ENCODE data around the gene KRT84.

Gene KRT84

DNA sequence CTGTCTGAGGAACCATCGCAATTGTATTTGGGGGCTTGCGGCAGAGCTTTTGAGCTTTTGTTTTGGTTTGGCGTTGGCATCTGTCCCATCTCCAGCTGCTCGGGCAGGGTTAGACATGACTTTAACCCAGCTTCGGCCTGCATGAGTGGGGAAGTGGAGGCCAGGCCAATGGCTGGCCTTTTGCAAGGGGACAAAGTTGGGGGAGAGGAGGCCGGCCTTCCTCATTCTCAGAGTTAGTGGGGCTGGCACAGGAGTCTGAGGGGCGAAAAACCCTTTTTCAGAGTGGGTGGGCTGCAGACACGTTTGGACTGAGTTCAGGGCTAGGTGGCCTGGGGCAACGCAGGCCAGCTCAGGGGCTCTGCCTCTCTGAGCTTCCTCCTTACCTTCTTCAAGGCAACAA lies 15.5 kb upstream of the KRT84 start:
- DNase-seq (ENCODE audit: low read depth in 1 of 2, low spot score in 1 of 2), result no peak
- H3K27ac ChIP-seq (replicated peaks), result no peak overlapping the region
- TF ChIP-seq GABPA (IDR thresholded peaks at IDR 0.05; ENCODE audit: low read depth) (no peak), SPI1 (IDR thresholded peaks at IDR 0.05; ENCODE audit: borderline replicate concordance, low read depth) (no peak), POLR2AphosphoS5 (IDR thresholded peaks at IDR 0.05; ENCODE audit: low read depth) (no peak)
- TF ChIP-seq, protein P1, sequence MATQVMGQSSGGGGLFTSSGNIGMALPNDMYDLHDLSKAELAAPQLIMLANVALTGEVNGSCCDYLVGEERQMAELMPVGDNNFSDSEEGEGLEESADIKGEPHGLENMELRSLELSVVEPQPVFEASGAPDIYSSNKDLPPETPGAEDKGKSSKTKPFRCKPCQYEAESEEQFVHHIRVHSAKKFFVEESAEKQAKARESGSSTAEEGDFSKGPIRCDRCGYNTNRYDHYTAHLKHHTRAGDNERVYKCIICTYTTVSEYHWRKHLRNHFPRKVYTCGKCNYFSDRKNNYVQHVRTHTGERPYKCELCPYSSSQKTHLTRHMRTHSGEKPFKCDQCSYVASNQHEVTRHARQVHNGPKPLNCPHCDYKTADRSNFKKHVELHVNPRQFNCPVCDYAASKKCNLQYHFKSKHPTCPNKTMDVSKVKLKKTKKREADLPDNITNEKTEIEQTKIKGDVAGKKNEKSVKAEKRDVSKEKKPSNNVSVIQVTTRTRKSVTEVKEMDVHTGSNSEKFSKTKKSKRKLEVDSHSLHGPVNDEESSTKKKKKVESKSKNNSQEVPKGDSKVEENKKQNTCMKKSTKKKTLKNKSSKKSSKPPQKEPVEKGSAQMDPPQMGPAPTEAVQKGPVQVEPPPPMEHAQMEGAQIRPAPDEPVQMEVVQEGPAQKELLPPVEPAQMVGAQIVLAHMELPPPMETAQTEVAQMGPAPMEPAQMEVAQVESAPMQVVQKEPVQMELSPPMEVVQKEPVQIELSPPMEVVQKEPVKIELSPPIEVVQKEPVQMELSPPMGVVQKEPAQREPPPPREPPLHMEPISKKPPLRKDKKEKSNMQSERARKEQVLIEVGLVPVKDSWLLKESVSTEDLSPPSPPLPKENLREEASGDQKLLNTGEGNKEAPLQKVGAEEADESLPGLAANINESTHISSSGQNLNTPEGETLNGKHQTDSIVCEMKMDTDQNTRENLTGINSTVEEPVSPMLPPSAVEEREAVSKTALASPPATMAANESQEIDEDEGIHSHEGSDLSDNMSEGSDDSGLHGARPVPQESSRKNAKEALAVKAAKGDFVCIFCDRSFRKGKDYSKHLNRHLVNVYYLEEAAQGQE (IDR thresholded peaks at IDR 0.05; ENCODE audit: insufficient replicate concordance, low read depth), result no peak
- TF ChIP-seq, protein P2, sequence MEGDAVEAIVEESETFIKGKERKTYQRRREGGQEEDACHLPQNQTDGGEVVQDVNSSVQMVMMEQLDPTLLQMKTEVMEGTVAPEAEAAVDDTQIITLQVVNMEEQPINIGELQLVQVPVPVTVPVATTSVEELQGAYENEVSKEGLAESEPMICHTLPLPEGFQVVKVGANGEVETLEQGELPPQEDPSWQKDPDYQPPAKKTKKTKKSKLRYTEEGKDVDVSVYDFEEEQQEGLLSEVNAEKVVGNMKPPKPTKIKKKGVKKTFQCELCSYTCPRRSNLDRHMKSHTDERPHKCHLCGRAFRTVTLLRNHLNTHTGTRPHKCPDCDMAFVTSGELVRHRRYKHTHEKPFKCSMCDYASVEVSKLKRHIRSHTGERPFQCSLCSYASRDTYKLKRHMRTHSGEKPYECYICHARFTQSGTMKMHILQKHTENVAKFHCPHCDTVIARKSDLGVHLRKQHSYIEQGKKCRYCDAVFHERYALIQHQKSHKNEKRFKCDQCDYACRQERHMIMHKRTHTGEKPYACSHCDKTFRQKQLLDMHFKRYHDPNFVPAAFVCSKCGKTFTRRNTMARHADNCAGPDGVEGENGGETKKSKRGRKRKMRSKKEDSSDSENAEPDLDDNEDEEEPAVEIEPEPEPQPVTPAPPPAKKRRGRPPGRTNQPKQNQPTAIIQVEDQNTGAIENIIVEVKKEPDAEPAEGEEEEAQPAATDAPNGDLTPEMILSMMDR (IDR thresholded peaks at IDR 0.05; ENCODE audit: insufficient read depth, low read length), result no peak
- H3K4me3 ChIP-seq (replicated peaks; ENCODE audit: insufficient read depth, low read length), result no peak overlapping the region
- no peaks in the 10 kb centered on the region for H3K27me3 ChIP-seq (ENCODE audit: insufficient read depth, poor library complexity, severe bottlenecking)

DNA sequence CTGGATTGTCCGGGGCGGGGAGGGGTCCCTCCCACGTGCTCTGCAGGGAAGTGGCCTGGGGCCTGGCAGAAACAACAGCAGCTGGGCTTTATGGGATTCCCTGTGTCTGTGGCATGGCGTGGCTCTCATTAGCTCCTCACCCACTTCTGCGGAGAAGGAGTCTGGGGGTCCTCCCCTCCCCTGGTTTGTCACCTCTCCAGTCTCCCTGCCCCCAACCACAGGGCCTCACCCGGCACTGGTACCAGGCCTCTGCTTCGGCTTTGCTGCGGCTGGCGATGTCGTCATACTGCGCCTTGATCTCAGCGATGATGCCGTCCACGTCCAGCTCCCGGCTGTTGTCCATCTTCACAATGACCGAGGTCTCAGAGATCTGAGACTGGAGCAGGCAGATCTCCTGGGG lies 14.3 kb upstream of the KRT84 start:
- no peak overlapping the region for H3K4me3 ChIP-seq (replicated peaks; ENCODE audit: insufficient read depth, low read length)
- TF ChIP-seq GABPA (IDR thresholded peaks at IDR 0.05; ENCODE audit: low read depth) (no peak), SPI1 (IDR thresholded peaks at IDR 0.05; ENCODE audit: borderline replicate concordance, low read depth) (no peak), POLR2AphosphoS5 (IDR thresholded peaks at IDR 0.05; ENCODE audit: low read depth) (no peak)
- TF ChIP-seq, protein P2 (IDR thresholded peaks at IDR 0.05; ENCODE audit: insufficient read depth, low read length), result no peak
- no peak for DNase-seq (ENCODE audit: low read depth in 1 of 2, low spot score in 1 of 2)
- no peak overlapping the region for H3K27ac ChIP-seq (replicated peaks)
- no peaks in the 10 kb centered on the region for H3K27me3 ChIP-seq (ENCODE audit: insufficient read depth, poor library complexity, severe bottlenecking)

DNA sequence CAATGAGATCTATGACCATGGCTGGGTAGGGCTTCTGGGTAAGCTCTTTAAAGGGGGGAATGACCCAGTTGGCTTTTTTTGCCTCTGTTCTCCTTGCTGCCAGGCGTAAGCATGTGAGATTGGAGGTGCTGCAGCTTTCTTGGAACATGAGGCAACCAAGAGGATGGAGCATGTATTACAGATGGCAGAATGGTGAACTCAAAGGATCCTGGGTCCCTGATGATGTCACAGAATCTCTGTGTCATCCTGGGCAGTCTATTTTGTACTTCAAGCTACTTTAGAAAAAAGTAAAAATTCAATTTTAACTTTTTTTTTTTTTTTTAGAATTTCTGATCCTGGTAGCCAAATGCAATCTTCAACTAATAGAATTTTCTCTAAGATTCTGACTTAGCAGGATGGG lies 12.7 kb upstream of the KRT84 start:
- no peak overlapping the region for H3K4me3 ChIP-seq (replicated peaks; ENCODE audit: insufficient read depth, low read length)
- H3K27me3 ChIP-seq (ENCODE audit: insufficient read depth, poor library complexity, severe bottlenecking), result no peaks in the 10 kb centered on the region
- no peak for DNase-seq (ENCODE audit: low read depth in 1 of 2, low spot score in 1 of 2)
- H3K27ac ChIP-seq (replicated peaks), result no peak overlapping the region
- TF ChIP-seq, protein P2 (IDR thresholded peaks at IDR 0.05; ENCODE audit: insufficient read depth, low read length), result no peak
- TF ChIP-seq, protein P1 (IDR thresholded peaks at IDR 0.05; ENCODE audit: insufficient replicate concordance, low read depth), result no peak
- TF ChIP-seq SPI1 (IDR thresholded peaks at IDR 0.05; ENCODE audit: borderline replicate concordance, low read depth) (no peak), POLR2AphosphoS5 (IDR thresholded peaks at IDR 0.05; ENCODE audit: low read depth) (no peak), GABPA (IDR thresholded peaks at IDR 0.05; ENCODE audit: low read depth) (no peak)

DNA sequence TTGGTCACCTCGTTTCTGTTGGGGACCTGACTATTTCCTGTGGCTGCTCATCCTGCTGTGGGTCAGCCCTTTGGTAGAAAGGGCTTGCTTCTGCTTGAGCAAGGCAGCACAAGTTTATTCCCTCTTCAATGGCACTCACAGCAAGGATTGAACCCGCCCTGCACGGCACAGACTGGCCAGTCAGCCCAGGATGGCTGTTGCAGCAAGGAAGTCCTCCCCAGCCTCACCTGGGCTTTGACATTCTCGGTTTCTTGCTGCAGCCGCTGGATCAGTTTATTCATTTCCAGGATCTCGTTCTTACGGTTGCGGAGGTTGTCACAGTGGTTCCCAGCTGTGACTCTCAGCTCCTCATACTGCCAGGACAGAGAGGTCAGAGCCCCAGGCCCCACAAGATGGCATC lies 11.2 kb upstream of the KRT84 start:
- no peak for TF ChIP-seq GABPA (IDR thresholded peaks at IDR 0.05; ENCODE audit: low read depth)
- TF ChIP-seq SPI1 (IDR thresholded peaks at IDR 0.05; ENCODE audit: borderline replicate concordance, low read depth), result no peak
- TF ChIP-seq, protein P2 (IDR thresholded peaks at IDR 0.05; ENCODE audit: insufficient read depth, low read length), result no peak
- TF ChIP-seq, protein P1 (IDR thresholded peaks at IDR 0.05; ENCODE audit: insufficient replicate concordance, low read depth), result no peak
- no peak for TF ChIP-seq POLR2AphosphoS5 (IDR thresholded peaks at IDR 0.05; ENCODE audit: low read depth)
- no peak for DNase-seq (ENCODE audit: low read depth in 1 of 2, low spot score in 1 of 2)
- Histone ChIP-seq H3K4me3 (replicated peaks; ENCODE audit: insufficient read depth, low read length) (no peak overlapping the region), H3K27ac (replicated peaks) (no peak overlapping the region), H3K27me3 (ENCODE audit: insufficient read depth, poor library complexity, severe bottlenecking) (no peaks in the 10 kb centered on the region)

All from HL-60 (cell line).